ENCODE data around the gene TSPAN3.

TSPAN3 gene

DNA sequence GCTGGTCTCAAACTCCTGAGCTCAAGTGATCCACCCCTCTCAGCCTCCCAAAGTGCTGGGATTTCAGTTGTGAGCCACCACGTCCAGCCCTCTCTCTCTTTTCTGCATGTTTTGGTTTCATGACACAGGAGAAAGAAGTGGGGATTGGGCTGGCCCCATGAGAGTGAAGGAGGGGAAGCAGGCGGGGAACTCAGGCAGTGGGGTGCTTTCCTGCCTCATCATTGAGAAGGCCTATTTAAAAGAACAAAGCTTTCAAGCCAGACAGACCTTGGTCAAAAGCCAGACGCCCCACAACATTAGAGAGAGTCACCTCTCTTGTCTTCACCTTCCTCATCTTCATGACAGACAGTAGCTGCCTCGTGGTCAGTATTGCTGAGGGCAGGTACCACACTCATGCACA, 60.1 kb downstream of the TSPAN3 start:
- no peak for DNase-seq (ENCODE audit: low read depth in 2 of 2, low spot score in 1 of 2)

DNA sequence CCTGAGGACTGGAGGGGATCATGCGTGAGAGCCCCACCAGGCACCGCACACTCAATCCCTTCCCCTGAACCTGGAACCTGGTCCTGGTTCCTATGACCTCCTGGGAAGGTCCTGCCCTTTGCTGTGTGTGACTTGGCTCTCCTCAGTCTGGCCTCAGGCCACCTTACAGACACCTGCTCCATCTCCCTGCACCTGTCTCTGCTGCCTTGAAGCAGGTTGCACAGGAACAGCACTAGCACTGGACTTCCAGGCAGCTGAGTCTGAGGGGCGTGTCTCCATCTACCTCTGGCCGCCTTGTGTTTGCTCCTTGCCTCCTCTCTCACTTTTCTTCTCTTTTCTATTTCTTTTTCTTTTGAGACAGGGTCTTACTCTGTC, 60.6 kb downstream of the TSPAN3 start:
- no peak for DNase-seq (ENCODE audit: low read depth in 2 of 2, low spot score in 1 of 2)

DNA sequence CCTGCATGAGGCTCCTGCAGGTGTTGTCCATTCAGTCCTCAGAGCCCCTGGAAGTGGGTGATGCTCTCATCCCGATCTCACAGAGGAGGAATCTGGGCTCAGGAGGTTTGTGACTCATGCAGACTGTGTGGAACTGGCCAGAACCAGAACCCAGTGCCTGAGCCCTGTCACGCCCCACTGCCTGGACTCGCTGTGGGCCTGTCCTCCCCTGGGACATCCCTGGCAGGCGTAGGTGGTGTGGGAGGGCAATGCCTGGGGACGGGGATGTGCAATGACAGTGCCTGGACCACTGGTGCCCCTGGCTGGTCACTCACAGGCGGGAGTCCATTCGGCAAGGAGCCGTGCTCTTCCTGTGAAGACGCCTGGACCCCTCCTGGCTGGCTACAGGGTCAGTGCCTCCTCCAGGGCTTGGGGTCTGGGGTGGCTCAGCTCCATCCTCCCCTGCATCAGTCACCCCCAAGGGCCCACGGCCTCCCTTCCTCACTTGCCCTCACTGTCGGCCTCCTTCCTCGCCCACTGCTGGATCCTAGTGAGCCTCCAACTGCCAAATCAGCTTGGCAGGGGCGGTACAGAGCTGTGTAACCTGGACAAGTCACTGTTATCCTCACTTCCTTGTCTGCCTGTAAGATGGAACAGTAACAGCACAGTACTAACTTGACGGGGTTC, 61.1 kb downstream of the TSPAN3 start:
- no peak for DNase-seq (ENCODE audit: low read depth in 2 of 2, low spot score in 1 of 2)

DNA sequence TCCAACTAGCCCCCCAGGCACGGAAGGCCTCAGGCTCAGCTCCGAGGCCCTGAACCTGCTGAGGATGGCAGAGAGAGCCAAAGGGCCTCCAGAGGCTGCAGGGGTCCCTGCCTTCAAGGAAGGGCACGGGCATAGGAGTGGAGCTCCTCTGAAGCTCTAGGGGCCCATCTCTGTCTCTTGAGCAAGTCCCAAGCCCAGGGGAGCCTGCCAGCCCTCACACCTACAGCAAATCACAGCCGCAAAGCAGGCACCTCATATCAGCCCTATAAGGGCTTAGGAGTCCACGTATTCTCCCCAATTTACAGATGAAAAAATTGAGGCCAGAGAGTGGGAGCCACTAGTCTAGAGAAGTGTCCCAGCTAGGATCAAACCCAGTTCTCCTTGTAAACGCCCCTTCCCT, 61.7 kb downstream of the TSPAN3 start:
- no peak for DNase-seq (ENCODE audit: low read depth in 2 of 2, low spot score in 1 of 2)

DNA sequence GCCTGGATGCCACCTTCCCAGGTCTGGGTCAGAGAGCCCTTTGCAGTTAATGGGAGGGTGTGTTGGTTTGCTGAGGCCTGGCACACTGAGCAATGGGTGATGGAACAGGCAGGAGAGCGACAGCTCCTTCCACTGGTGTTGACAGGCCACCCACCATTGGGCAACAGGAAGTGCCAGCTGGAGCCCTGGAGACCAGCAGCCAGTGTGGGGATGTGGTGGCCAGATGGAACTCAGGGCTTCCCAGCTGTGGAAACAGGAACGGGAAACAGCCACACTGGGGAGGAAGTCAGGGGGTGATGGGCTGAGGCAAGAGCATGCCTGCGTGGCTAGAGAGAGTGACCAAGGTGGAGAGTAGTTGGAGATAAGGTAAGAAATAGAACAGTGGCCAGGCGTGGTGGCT, 66.7 kb downstream of the TSPAN3 start:
- no peak for DNase-seq (ENCODE audit: low read depth in 2 of 2, low spot score in 1 of 2)

DNA sequence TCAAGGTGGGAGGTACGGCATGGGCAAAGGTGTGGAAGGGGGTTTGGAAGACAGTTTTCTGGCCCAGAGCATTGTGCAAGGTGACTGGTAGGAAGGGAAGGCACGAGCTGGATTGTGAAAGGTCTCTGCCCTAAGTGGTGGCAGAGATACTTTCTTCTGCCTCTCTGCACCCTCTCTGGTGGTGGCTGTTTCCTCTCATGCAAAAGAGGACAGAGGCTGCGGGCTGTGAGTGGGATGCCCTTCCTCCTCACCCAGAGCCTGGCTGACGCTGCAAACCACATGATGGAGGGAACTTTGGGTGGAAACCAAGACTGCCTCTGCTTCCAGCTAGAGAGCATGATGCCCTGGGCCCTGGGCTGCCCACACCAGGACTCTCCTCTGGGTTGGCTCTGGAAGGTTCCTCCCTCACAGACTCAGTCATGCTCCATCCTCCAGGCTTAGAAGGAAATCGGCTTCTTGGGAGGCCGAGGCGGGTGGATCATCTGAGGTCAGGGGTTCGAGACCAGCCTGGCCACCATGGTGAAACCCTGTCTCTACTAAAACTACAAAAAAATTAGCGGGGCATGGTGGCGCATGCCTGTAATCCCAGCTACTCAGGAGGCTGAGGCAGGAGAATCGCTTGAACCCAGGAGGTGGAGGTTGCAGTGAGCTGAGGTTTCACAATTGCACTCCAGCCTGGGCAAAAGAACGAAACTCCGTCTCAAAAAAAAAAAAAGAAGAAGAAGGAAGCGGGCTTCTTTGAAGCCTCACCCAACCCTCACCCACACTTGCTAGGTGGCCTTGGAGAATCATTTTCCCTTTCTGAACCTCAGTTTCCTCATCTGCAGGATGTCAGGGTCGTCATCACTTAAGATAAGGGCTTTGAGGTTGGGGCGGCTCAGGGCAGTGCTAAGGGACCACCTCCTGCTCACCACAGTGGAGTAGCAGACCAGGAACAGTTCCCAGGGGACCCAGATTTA, 67.7 kb downstream of the TSPAN3 start:
- no peak for DNase-seq (ENCODE audit: low read depth in 2 of 2, low spot score in 1 of 2)

DNA sequence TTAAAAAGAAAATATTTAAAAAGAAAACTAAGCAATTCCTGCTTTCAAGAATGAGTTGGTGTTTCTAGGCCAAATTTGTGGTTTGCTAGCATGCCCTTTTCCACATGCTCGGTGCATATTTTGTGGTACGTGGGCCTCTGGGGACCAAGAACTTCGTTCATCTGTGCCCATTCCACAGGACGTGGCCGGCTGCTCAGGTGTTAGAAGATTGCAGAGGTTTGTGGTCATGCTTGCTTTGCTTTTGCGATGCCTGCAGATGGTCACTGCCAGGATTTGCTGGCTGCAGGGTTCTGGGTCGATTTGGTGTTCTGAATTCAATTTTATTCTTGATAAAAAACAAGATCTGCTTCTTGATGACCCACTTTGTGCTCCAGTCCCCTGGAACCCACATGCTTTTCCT, 68.5 kb downstream of the TSPAN3 start:
- DNase-seq (ENCODE audit: low read depth in 2 of 2, low spot score in 1 of 2): no peak

DNA sequence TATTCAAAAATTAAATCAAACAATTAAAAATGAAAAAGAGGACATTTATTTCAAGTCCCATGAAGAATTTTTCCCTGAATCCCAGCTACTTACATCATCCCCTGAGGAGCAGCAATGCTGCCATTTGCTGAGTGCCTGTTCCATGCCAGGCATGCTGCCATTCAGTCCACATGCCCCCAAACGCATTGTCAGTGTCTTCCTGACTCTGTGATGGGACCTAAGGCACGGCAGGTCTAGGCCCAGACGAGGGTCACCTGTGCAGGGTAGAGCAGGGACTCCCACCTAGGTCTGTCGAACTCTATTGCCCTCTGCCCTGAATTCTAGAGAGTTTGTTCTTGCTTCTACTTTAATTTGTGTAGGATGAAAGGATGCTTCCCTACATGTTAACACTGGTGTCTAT, 68.9 kb downstream of the TSPAN3 start:
- DNase-seq (ENCODE audit: low read depth in 2 of 2, low spot score in 1 of 2): no peak

DNA sequence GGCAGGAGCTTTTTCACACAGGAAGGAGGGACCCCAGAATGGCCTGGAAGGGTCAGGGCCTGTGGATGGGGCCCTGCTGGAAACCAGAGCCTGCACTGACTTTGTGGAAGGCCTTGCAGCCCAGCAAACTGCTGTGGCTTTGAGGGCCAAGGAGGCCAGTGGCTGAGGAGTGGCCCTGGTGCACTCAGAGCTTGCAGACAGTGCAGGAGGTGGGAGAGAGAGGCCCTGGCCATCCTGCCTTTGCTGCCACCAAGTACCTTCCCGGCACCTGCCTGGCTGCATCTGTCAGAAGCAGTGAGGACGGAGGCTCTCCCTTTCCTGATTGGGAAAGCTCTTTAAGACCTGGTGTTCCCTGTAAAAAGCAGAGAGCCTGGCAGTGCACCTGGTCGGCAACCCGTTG, 69.6 kb downstream of the TSPAN3 start:
- no peak for DNase-seq (ENCODE audit: low read depth in 2 of 2, low spot score in 1 of 2)

DNA sequence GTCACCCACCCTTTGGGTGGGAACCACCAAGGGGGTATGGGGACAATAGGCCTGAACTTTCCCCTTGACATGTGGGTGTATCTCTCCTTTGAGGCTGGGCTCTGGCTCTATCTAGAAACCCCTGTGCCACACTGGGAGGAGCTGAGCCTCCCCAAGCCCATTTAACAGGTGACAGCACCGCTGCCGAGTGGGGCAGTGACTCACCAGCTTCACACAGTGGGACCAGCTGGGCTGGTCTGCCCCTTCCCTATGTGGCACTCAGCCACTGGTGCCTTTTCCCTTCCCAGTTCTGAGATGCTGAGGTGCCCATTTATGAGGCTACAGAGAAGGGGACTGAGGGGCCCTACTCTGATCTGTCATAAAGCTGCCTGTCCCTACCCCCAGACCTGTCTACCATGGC, 70.9 kb downstream of the TSPAN3 start:
- DNase-seq (ENCODE audit: low read depth in 2 of 2, low spot score in 1 of 2): no peak

DNA sequence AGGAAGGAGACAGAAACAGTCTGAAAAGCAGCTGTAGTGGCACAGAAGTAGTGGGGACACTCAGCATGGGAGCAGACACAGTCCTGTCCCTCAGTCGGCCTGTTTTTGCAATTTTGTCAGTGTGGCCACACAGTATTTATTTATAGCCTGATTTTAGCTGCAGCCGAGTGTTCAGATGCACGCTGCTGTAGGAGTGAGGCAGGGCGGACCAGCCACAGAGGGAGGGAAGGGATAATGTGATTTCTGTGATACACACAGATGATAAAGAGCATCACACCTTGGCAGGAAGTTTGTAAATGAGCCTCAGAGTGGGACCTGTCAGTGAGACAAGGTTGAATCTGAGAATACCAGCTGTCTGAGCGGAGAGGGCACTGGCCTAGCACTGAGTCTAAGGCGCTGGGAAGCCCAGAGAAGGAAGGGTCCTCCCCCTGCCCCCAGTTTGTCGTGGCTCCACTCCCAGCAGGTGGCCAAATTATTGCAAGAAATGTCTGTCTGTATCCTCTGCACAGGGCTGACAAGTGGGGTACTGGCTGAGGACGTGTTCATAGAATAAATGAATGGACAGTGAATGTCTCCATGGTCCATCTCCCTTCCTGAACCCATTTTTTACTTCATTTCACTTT, 72.1 kb downstream of the TSPAN3 start:
- no peak for DNase-seq (ENCODE audit: low read depth in 2 of 2, low spot score in 1 of 2)

DNA sequence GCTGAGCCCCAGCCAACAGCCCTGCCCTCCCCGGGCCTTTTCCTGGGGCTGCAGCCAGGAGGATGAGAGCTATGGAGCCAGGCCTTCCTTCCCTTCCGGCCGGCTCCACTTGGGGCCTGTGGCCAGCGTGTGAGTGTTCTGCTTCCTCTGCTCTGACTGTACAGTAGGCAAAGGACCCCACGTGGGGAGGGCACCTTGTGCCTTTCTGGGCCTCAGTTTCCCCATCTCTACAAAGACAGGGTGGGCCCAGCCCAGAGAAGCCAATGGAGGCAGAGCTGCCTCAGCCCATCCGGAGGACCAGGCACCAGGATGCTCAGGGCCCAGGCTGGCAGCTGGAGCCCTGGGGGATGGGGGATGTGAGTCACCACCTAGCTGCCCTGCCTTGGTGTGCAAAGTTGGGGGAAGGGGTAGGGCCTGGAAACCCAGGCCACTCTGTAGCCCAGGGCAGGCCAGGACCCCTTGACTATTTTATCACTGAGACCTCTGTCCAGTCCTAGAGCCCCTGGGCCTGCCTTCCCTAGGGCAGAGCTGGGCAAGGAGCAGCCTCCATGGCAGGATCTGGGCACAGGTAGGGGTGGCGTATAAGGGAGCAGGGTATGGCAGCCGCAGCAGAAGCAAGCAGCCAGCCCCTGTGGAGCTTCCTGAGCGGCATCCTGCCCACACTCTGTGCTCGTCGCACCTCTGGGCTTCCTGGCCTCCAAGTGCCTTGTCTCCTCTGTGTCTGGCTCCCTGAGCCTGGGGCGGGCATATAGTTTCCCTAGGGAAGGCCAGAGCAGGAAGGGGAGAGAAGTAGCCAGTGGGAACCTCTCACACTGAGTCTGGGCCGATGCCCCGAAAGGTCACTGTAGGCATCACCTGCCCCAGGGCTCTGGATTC, 74.1 kb downstream of the TSPAN3 start:
- no peak for DNase-seq (ENCODE audit: low read depth in 2 of 2, low spot score in 1 of 2)

DNA sequence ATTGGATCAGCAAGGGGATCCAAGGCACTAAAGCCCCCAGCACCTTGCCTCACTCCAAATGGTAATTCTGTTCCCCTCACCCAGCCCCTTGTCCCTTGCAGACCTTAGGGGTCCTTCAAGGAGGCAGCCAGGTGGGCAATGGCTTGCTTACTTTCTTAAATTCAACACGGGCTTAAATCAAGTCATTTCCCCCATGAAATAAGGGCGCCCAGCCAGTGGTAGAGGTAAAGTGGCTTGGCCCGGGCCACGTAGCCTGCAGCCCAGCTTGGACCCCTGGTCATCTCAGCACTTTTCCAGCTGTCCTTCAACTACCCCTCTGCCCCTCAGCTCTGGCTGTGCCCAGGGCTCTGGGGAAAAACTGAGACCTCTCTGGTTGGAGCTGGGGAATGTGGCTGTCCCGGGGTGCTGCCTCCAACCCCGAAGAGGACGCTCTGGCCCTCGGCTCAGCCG, 74.8 kb downstream of the TSPAN3 start:
- DNase-seq (ENCODE audit: low read depth in 2 of 2, low spot score in 1 of 2): no peak

DNA sequence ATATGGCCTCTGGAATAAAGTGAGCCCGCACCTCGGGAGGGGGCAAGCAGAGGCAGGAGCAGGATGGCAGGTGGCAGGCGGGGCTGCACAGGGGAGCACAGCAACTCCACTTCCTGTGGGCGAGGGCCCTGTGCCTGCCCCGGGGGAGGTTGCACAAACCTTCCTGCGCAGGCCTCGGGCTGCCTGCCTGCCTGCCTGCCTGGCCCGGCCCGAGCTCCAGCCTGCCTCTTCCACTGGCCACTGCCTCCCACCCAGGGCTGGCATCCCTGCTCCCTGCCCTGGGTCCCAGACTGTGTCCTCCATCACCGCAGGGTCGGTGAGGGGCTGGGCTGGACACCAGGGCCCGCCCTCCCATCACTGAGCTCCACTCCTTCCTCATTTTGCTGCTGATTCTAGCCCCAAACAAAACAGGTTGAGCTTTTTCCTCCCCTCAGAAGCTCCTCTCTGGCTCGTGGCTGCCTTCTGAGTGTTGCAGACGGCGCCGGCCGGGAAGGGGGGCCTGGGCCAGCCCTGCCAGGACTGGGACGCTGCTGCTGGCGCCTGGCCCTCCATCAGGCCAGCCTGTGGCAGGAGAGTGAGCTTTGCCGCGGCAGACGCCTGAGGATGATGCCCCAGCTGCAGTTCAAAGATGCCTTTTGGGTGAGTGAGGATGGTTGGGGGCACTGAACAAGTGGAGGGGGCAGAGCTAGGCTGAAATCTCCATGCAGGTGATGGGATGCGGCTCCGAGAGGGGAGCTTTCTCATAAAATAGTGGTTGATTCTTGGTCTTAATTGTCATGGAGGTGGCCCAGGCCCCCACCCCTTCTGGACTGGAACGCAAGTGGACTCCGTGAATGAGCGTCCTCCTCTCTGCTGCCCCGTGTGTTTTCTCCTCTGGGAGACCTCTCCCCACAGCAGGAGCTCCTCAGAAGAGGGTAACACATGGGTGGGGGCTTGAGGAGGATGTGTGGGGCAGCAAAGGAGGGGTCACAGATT, 75.7 kb downstream of the TSPAN3 start, which contains the start of gene PSTPIP1:
TSS of gene PSTPIP1 (plus strand) at position 156 of the 975 bp plus-strand sequence. CDS start at position 604, 448 bp downstream.
- no peak for DNase-seq (ENCODE audit: low read depth in 2 of 2, low spot score in 1 of 2)

DNA sequence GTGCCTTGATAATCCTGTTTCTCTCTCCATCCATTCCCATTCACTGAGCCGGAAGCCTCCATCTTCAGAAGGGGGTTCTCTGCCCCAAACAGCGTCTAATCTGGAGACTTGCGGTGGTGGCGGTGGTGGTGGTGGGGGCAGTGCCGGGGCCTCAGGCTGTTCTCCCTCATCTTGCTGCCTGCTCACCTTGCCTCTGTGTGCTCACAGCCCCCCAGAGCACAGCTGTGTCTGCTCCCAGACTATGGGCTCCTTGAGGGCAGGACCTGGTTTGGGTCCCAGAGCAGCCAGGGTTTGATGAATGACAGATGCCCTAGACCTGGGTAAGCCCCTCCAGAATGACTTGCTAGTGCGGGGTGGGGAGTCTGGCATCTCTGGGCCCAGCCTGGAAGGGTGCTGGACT, 76.4 kb downstream of the TSPAN3 start:
- no peak for DNase-seq (ENCODE audit: low read depth in 2 of 2, low spot score in 1 of 2)

DNA sequence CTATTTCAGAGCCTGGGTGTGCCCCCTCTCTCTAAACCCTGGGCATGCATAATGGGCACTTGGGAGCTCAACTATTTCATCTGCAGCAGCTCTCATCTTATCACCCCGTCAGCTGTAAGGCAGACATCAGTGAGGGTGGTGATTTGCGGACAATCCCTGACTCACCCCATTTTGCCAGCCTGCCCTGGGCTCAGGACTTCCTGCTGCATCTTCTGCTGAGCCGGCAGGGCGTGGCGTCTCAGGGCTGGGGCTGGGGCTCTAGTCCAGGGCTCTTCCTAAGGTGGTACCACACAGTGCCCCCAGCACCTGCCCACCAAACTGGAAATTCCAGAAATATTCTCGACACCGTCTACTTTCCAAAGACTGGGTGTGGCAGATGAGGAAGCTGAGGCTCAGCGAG, 76.9 kb downstream of the TSPAN3 start:
- DNase-seq (ENCODE audit: low read depth in 2 of 2, low spot score in 1 of 2): peak in 1 of 2 donors; percentile 46

DNA sequence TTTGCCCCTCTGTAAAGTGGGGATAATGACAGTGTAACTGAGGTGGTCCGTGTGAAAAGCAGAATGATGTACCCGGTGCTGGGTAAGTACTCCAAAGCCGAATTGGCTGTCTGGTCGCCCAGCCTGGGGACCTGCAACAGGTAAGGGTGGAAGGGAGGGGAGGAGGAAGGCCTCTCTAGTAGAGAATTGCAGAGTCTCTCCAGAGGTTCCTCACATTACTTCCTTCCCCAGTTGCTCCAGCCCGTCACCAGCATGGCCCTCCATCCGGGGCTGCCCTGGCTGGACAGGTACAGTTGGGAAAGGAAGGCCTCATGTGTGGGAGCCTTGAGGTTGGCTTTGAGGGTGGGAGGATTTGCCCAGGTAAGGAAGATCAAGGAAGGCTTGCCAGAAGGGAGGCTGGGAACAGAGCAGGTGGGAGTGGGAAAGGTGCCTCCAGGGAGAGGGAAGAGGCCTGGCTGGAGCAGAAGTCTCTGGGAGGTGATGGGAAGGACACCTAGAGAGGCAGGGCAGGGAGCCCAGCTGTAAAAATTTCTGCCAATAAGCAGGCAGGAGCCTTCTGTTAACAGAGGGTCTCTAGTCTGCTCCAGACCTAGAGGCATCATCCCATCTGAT, 77.7 kb downstream of the TSPAN3 start:
- no peak for DNase-seq (ENCODE audit: low read depth in 2 of 2, low spot score in 1 of 2)

DNA sequence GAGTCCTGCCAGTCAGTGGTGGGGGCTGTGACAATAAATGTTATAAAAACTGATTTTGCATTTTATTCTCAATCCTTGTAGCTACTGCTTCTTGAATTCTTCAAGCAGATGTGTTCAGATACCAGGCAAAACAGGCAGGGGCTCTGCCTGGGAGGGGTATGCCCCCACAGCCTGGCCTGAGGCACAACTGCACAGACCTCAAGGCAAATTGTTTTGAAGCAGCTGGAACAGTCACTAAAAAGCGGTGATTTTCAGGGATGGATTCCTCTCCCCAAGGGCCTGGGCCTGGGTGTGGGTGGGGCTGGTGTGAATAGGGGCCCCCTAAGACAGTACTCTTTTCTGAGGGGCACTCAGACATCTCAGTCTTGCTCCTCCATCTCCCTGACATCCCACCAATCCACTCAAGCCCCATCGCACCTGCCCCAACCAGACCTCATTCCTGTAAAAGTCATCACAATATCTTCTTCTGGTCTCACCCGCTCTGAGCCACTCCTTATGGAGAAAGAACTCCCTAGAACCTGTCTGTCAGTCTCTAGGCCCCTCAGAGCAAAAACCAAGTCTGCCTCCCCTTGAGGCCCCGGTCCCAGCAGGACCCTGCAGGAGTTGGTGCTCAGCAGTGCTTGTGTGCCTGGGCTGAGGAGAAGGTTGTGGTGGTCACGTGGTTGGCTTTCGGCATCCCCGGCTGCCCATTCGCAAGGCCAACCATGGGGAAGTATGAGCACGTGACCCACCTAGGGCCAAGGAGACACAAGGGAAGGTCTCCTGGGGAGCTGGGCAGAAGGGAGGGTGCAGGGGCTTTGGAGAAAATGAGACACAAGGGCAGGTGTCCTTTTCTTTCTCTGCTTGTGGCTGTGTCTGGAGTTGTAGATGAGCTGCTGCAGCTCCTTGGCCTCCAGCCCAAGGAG, 78.9 kb downstream of the TSPAN3 start:
- no peak for DNase-seq (ENCODE audit: low read depth in 2 of 2, low spot score in 1 of 2)
